HepG2 (cell line): Measurements from ENCODE around the gene CDC42EP3. TPM values are rescaled to one million over a fixed set of nuclear protein-coding genes. Genes with fewer than 3 reads are reported as not detected.

Experiments used
- ATAC-seq: fragments of 200-7000 bp; cut with Tn5 transposase; 3 replicates; pipeline ENCODE4 v1.9.1; 2020; ENCODE audit warnings: mild to moderate bottlenecking, moderate library complexity
- BruUV-seq: library from RNA; stranded (reverse); fragments of 400-500 nt; replicated peaks from 2 replicates; lab custom pipeline; 2021; lab: Mats Ljungman, UMichigan
- CTCF ChIA-PET: fragments of 300-600 bp; formaldehyde crosslinking; extraction: SDS; loops from one replicate; lab custom pipeline; 2021; ENCODE audit warnings: low total read pairs, inconsistent platforms, low intra/inter-chr PET ratio; lab: Yijun Ruan, JAX
- POLR2A ChIA-PET: fragments of 350-600 bp; sonication (Branson Sonifier 250); formaldehyde crosslinking; loops from one replicate; lab custom pipeline; 2020; ENCODE audit warnings: antibody characterized with exemption, inconsistent platforms; lab: Yijun Ruan, JAX
- DNase-seq: peaks from one replicate; pipeline ENCODE4 v3.0.0-alpha.2; 2015; ENCODE audit warnings: low spot score
- FAIRE-seq: peaks from 3 replicates; lab custom pipeline; 2011; peaks lifted over from hg19 to GRCh38; lab: Jason Lieb, UNC
- H2AFZ ChIP-seq: one replicate; pipeline ENCODE4 v1.6.1; 2011; ENCODE audit warnings: low read length, inconsistent platforms
- H3K27ac ChIP-seq: fragments of 300-600 bp; 3 replicates; pipeline ENCODE4 v1.8.0; 2011; ENCODE audit warnings: mixed run types, mild to moderate bottlenecking, mixed read lengths, low read length, inconsistent platforms; ENCODE audit not compliant: insufficient read depth; ENCODE audit errors: extremely low read length
- H3K27me3 ChIP-seq, 2 experiments: fragments of 200-600 bp in 1 of 2; 2 replicates in 1 of 2; 3 replicates in 1 of 2; pipeline versions ENCODE4 v1.6.0 to v1.8.0; 2011; ENCODE audit warnings: low read length in 2 of 2, mild to moderate bottlenecking in 2 of 2, moderate library complexity in 2 of 2, inconsistent platforms in 1 of 2; ENCODE audit not compliant: insufficient read depth in 2 of 2, control insufficient read depth in 1 of 2
- H3K36me3 ChIP-seq, 2 experiments: fragments of 200-600 bp in 1 of 2; replicated peaks in 1 of 2; 2 replicates in 1 of 2; 3 replicates in 1 of 2; pipeline versions ENCODE4 v1.5.1 to v1.8.0; 2011; ENCODE audit warnings: low read length in 2 of 2, inconsistent platforms in 1 of 2; ENCODE audit not compliant: insufficient read depth in 2 of 2, control insufficient read depth in 1 of 2
- H3K4me1 ChIP-seq: 2 replicates; pipeline ENCODE4 v1.5.1; 2012; ENCODE audit warnings: low read length, inconsistent platforms; ENCODE audit not compliant: insufficient read depth
- H3K4me2 ChIP-seq: 2 replicates; pipeline ENCODE4 v1.6.0; 2011; ENCODE audit warnings: low read depth, low read length, inconsistent platforms
- H3K4me3 ChIP-seq, 3 experiments: fragments of 200-600 bp in 1 of 3; sonication (generic), shearing (Covaris generic) in 1 of 3; replicated peaks in 1 of 3; 2 replicates each; pipeline ENCODE4 v1.5.1; 2011 to 2016; ENCODE audit warnings: low read length in 3 of 3, inconsistent platforms in 2 of 3, low read depth in 2 of 3, mild to moderate bottlenecking in 2 of 3, control low read depth in 1 of 3, mixed read lengths in 1 of 3; ENCODE audit not compliant: insufficient read depth in 1 of 3
- H3K79me2 ChIP-seq: one replicate; pipeline ENCODE4 v1.6.1; 2011; ENCODE audit warnings: low read length, inconsistent platforms; ENCODE audit not compliant: insufficient read depth
- H3K9ac ChIP-seq: 2 replicates; pipeline ENCODE4 v1.6.0; 2011; ENCODE audit warnings: mild to moderate bottlenecking, low read depth, low read length, inconsistent platforms; ENCODE audit not compliant: insufficient read depth
- H3K9me3 ChIP-seq: 2 replicates; pipeline ENCODE4 v1.5.1; 2012; ENCODE audit warnings: mild to moderate bottlenecking, low read length
- H4K20me1 ChIP-seq: 2 replicates; pipeline ENCODE4 v1.6.0; 2011; ENCODE audit warnings: inconsistent platforms, mild to moderate bottlenecking, low read length, moderate library complexity; ENCODE audit not compliant: insufficient read depth
- GMEB2 ChIP-seq: IDR thresholded peaks from 2 replicates; pipeline ENCODE4 v1.6.1; 2016; ENCODE audit warnings: missing biosample characterization, missing genetic modification reagents, low read depth
- JUND ChIP-seq: sonication (generic); formaldehyde crosslinking; IDR thresholded peaks from 2 replicates; pipeline ENCODE4 v1.8.0; 2022; ENCODE audit warnings: mild to moderate bottlenecking, missing genetic modification reagents
- MXD3 ChIP-seq: IDR thresholded peaks from 2 replicates; pipeline ENCODE4 v1.6.1; 2016; ENCODE audit warnings: mild to moderate bottlenecking, missing biosample characterization, missing genetic modification reagents
- PTBP1 ChIP-seq: fragments of 200-400 bp; formaldehyde crosslinking; IDR thresholded peaks from 2 replicates; pipeline ENCODE4 v1.6.1; 2018; ENCODE audit warnings: low read length, low read depth; ENCODE audit not compliant: poor library complexity, severe bottlenecking
- TFAP4 ChIP-seq: sonication (generic); IDR thresholded peaks from 2 replicates; pipeline ENCODE4 v1.6.1; 2016; ENCODE audit warnings: low read depth, borderline replicate concordance
- ZHX1 ChIP-seq: sonication (generic); formaldehyde crosslinking; IDR thresholded peaks from 2 replicates; pipeline ENCODE4 v1.8.1; 2022; ENCODE audit warnings: low read depth, mild to moderate bottlenecking, missing genetic modification reagents
- ZMYM3 ChIP-seq: sonication (generic); formaldehyde crosslinking; IDR thresholded peaks from 2 replicates; pipeline ENCODE4 v1.5.1; 2020; ENCODE audit warnings: mild to moderate bottlenecking, missing genetic modification reagents
- ZNF543 ChIP-seq: sonication (generic); formaldehyde crosslinking; IDR thresholded peaks from 2 replicates; pipeline ENCODE4 v1.4.0; 2020; ENCODE audit warnings: mild to moderate bottlenecking, missing genetic modification reagents
- ZNF646 ChIP-seq: sonication (generic); formaldehyde crosslinking; IDR thresholded peaks from 2 replicates; pipeline ENCODE4 v1.9.0; 2021; ENCODE audit warnings: mild to moderate bottlenecking, missing genetic modification reagents
- WGBS: methylation state at CpG from one replicate; pipeline ENCODE4 v1.1.6; 2017; ENCODE audit warnings: low lambda C conversion rate; 5-methylcytosine and 5-hydroxymethylcytosine counted together
- in situ Hi-C: cut with HindIII; loops from 2 replicates; pipeline ENCODE4 v1.10.0; 2017; ENCODE audit warnings: low pct_unique_long_range_greater_than_20kb; ENCODE audit not compliant: extremely low pct_ligation_motif_present
- intact Hi-C: fragments of 100-400 bp; cut with micrococcal nuclease; formaldehyde crosslinking; loops from one replicate; pipeline ENCODE4 v1.10.0; 2022; ENCODE audit not compliant: unreplicated experiment
- polyA plus RNA-seq, 8 experiments: library from polyadenylated mRNA; depleted of rRNA in 3 of 8; stranded (reverse) in 7 of 8; unstranded in 1 of 8; fragments of >200 nt; fragmentation: Illumina TruSeq in 4 of 8; extraction: Trizol in 4 of 8; gene quantifications; 2 replicates each; pipeline versions ENCODE4 v1.2.1 to v1.2.3, GENCODE V29; 2011 to 2016; ENCODE audit warnings: low read depth in 4 of 8, missing spikeins in 1 of 8, mixed read lengths in 1 of 8; ENCODE audit not compliant: insufficient read depth in 1 of 8
- total RNA-seq, 5 experiments: library from RNA; depleted of rRNA; stranded (reverse); fragments of >200 nt; fragmentation: Illumina TruSeq; extraction: Trizol; gene quantifications; 2 replicates each; pipeline ENCODE4 v1.2.3, GENCODE V29; 2016; ENCODE audit warnings: low read depth in 1 of 5

The CDC42EP3 gene
- total and polyA plus RNA-seq, 2 of the 13 experiments (the other 11 are each of a cell fraction or from before 2014, with no cell fraction given): 0.01 TPM; not detected in 1

- TF ChIP-seq ZNF646 (CRISPR knock-in tag): no peak
- no peak for TF ChIP-seq TFAP4
- no peak for TF ChIP-seq JUND
These were observed 36.0 kb upstream of the CDC42EP3 start (continued) for GRCh38 chr2:37707393-37707792.

GRCh38 chr2:37706334-37707183, 35.1 kb upstream of the CDC42EP3 start:
- H3K79me2 ChIP-seq: no peaks in the 10 kb centered on the region
- H3K4me1 ChIP-seq: no peaks in the 10 kb centered on the region
- H2AFZ ChIP-seq: no peak overlapping the region
- H3K27ac ChIP-seq: no peak overlapping the region
- FAIRE-seq (no peak), ATAC-seq (no peak), DNase-seq (no peak)
- TF ChIP-seq GMEB2 (no peak), PTBP1 (no peak), ZNF543 (CRISPR knock-in tag) (no peak), ZHX1 (no peak), ZMYM3 (CRISPR knock-in tag) (no peak), MXD3 (no peak)
- POLR2A ChIA-PET: no interaction called here
- CTCF ChIA-PET: no interaction called here
- no peaks in the 10 kb centered on the region; a peak in 1 of 5 replicates for H3K27me3 ChIP-seq
- H3K36me3 ChIP-seq: no peaks in the 10 kb centered on the region
- H4K20me1 ChIP-seq: no peaks in the 10 kb centered on the region
- H3K9ac ChIP-seq: no peak overlapping the region
- intact Hi-C loops: no loop called here
- no peak overlapping the region for H3K4me2 ChIP-seq
- BruUV-seq: no TSS peak
- no peak overlapping the region for H3K4me3 ChIP-seq
- in situ Hi-C loops: no loop called here
- 12% methylated on average over 4 of the region's 4 CpGs for WGBS
- H3K9me3 ChIP-seq: no peaks in the 10 kb centered on the region
